Endothelial cell of umbilical vein (primary cell): ENCODE measurements around the gene TTC21A. TPM values are rescaled to one million over a fixed set of nuclear protein-coding genes. Genes with fewer than 3 reads are reported as not detected.

Source experiments
- BruUV-seq: library from RNA; stranded (reverse); fragments of 400-500 nt; replicated peaks from 2 replicates; lab custom pipeline; 2021; lab: Mats Ljungman, UMichigan
- CTCF ChIA-PET: fragments of 300-600, 350-600 bp; sonication (Branson Sonifier 250); formaldehyde crosslinking; loops from one replicate; lab custom pipeline; 2021; ENCODE audit warnings: antibody characterized with exemption, inconsistent platforms; lab: Charles Lee
- POLR2A ChIA-PET: fragments of 300-600, 350-600 bp; sonication (Branson Sonifier 250); formaldehyde crosslinking; loops from one replicate; lab custom pipeline; 2021; ENCODE audit warnings: antibody characterized with exemption, inconsistent platforms; lab: Charles Lee
- DNase-seq: peaks from one replicate; pipeline ENCODE4 v3.0.0-alpha.2; 2011; ENCODE audit warnings: low read depth, low spot score
- FAIRE-seq: peaks from 2 replicates; lab custom pipeline; 2011; peaks lifted over from hg19 to GRCh38; lab: Jason Lieb, UNC
- H2AFZ ChIP-seq: 2 replicates; pipeline ENCODE4 v1.6.0; 2012; ENCODE audit warnings: low read depth, low read length, control low read depth, inconsistent platforms
- H3K27ac ChIP-seq: 2 replicates; pipeline ENCODE4 v1.5.1; 2011; ENCODE audit warnings: low read depth, mild to moderate bottlenecking, control low read depth, low read length, moderate library complexity; ENCODE audit not compliant: insufficient read depth
- H3K27me3 ChIP-seq, 2 experiments: 2 replicates each; pipeline versions ENCODE4 v1.6.0 to v1.6.1; 2011; ENCODE audit warnings: low read length in 2 of 2, mixed read lengths in 1 of 2; ENCODE audit not compliant: control insufficient read depth in 2 of 2, insufficient read depth in 2 of 2
- H3K36me3 ChIP-seq, 2 experiments: 2 replicates in 1 of 2; 3 replicates in 1 of 2; pipeline ENCODE4 v1.5.1; 2011; ENCODE audit warnings: low read length in 2 of 2, mild to moderate bottlenecking in 1 of 2, moderate library complexity in 1 of 2; ENCODE audit not compliant: control insufficient read depth in 2 of 2, insufficient read depth in 2 of 2; ENCODE audit errors: extremely low read depth in 1 of 2
- H3K4me1 ChIP-seq: 3 replicates; pipeline ENCODE4 v1.5.1; 2011; ENCODE audit warnings: mild to moderate bottlenecking, low read length; ENCODE audit not compliant: control insufficient read depth, insufficient read depth; ENCODE audit errors: extremely low read depth
- H3K4me2 ChIP-seq: 2 replicates; pipeline ENCODE4 v1.6.1; 2011; ENCODE audit warnings: low read length, control low read depth, mixed read lengths; ENCODE audit not compliant: insufficient read depth
- H3K4me3 ChIP-seq, 3 experiments: fragments of 200-600 bp in 1 of 3; sonication (generic), shearing (Covaris generic) in 1 of 3; replicated peaks in 1 of 3; 2 replicates each; pipeline ENCODE4 v1.5.1; 2011 to 2016; ENCODE audit warnings: control low read depth in 3 of 3, low read length in 3 of 3, mild to moderate bottlenecking in 2 of 3, inconsistent platforms in 1 of 3, low read depth in 1 of 3, moderate library complexity in 1 of 3; ENCODE audit not compliant: insufficient read depth in 1 of 3
- H3K79me2 ChIP-seq: 2 replicates; pipeline ENCODE4 v1.6.0; 2012; ENCODE audit warnings: low read length, inconsistent platforms; ENCODE audit not compliant: control insufficient read depth, insufficient read depth
- H3K9ac ChIP-seq: replicated peaks from 2 replicates; pipeline ENCODE3; 2011; ENCODE audit warnings: low read length, control low read depth; ENCODE audit not compliant: insufficient read depth; ENCODE audit errors: extremely low read depth
- H3K9me1 ChIP-seq: replicated peaks from 3 replicates; pipeline ENCODE4 v1.6.0; 2011; ENCODE audit warnings: mild to moderate bottlenecking, low read length; ENCODE audit not compliant: control insufficient read depth, insufficient read depth; ENCODE audit errors: extremely low read depth
- H3K9me3 ChIP-seq: replicated peaks from 2 replicates; pipeline ENCODE4 v1.5.1; 2012; ENCODE audit warnings: low read length, inconsistent platforms; ENCODE audit not compliant: control insufficient read depth, insufficient read depth
- H4K20me1 ChIP-seq: replicated peaks from 2 replicates; pipeline ENCODE3; 2011; ENCODE audit warnings: mild to moderate bottlenecking, low read length; ENCODE audit not compliant: control insufficient read depth, insufficient read depth; ENCODE audit errors: extremely low read depth
- CTCF ChIP-seq, 2 donors: IDR thresholded peaks; 1 replicate in 1 of 2; 2 replicates in 1 of 2; pipeline ENCODE4 v1.5.1; 2011; ENCODE audit warnings: low read length in 2 of 2, mild to moderate bottlenecking in 2 of 2, moderate library complexity in 2 of 2, control low read depth in 1 of 2, inconsistent platforms in 1 of 2, low read depth in 1 of 2; ENCODE audit not compliant: insufficient read depth in 1 of 2; ENCODE audit errors: extremely low read depth in 1 of 2
- EZH2 ChIP-seq: IDR thresholded peaks from 2 replicates; pipeline ENCODE4 v1.6.1; 2012; ENCODE audit warnings: borderline replicate concordance, low read depth, mild to moderate bottlenecking, moderate library complexity, low read length, inconsistent platforms; ENCODE audit not compliant: severe bottlenecking
- FOS ChIP-seq: IDR thresholded peaks from 2 replicates; pipeline ENCODE4 v1.6.1; 2011; ENCODE audit warnings: mild to moderate bottlenecking, low read length, moderate library complexity, borderline replicate concordance; ENCODE audit not compliant: insufficient read depth
- GATA2 ChIP-seq: IDR thresholded peaks from 2 replicates; pipeline ENCODE4 v1.7.0; 2011; ENCODE audit warnings: low read depth, mild to moderate bottlenecking, moderate library complexity, mixed read lengths, low read length; ENCODE audit not compliant: insufficient read length, insufficient read depth
- JUN ChIP-seq: IDR thresholded peaks from 2 replicates; pipeline ENCODE4 v1.6.1; 2011; ENCODE audit warnings: borderline replicate concordance, low read depth; ENCODE audit not compliant: insufficient read length, insufficient read depth
- MAX ChIP-seq: IDR thresholded peaks from 2 replicates; pipeline ENCODE4 v1.6.1; 2011; ENCODE audit not compliant: insufficient read depth, insufficient read length
- MYC ChIP-seq: IDR thresholded peaks from one replicate; pipeline ENCODE4 v1.6.1; 2011; ENCODE audit warnings: mild to moderate bottlenecking, low read depth, low read length
- POLR2A ChIP-seq: IDR thresholded peaks from 2 replicates; pipeline ENCODE4 v1.6.1; 2012; ENCODE audit warnings: low read depth, mild to moderate bottlenecking, control low read depth, low read length
- POLR2AphosphoS5 ChIP-seq: IDR thresholded peaks from 2 replicates; pipeline ENCODE4 v1.6.1; 2012; ENCODE audit warnings: low read depth, mild to moderate bottlenecking, control low read depth, low read length, moderate library complexity; ENCODE audit not compliant: insufficient read depth
- dilution Hi-C: fragments of 300-500 bp; cut with MboI; formaldehyde crosslinking; loops from one replicate; pipeline ENCODE4 v1.15.0; 2019; ENCODE audit warnings: low sequenced_read_pairs; ENCODE audit not compliant: extremely low pct_ligation_motif_present
- intact Hi-C: fragments of 100-400 bp; cut with micrococcal nuclease; formaldehyde crosslinking; loops from one replicate; pipeline ENCODE4 v1.10.0; 2022
- polyA plus RNA-seq, 4 experiments: library from polyadenylated mRNA; depleted of rRNA in 3 of 4; stranded (reverse) in 3 of 4; unstranded in 1 of 4; fragments of >200 nt; gene quantifications; 2 replicates each; pipeline versions ENCODE4 v1.2.1 to v1.2.3, GENCODE V29; 2011 to 2012; ENCODE audit warnings: missing spikeins in 1 of 4
- total RNA-seq: library from RNA; stranded (reverse); gene quantifications from 2 replicates; pipeline ENCODE4 v1.2.3, GENCODE V29; 2021

Gene TTC21A
- total and polyA plus RNA-seq, 2 donors (not counting 3 experiments of a cell fraction or from before 2014, with no cell fraction given), result 4.7 to 7.8 TPM

GRCh38 chr3:39133093-39133490 lies 25.6 kb downstream of the TTC21A start:
- Histone ChIP-seq H3K9me3 (no peaks in the 10 kb centered on the region), H3K9me1 (no peaks in the 10 kb centered on the region), H2AFZ (no peak overlapping the region), H3K36me3 (peaks cover 0 to 3% of the 10 kb centered on the region in 2 experiments), H3K27ac (no peak overlapping the region), H3K79me2 (no peaks in the 10 kb centered on the region), H3K27me3 (no peaks in the 10 kb centered on the region), H3K4me1 (peaks cover 9% of the 10 kb centered on the region), H4K20me1 (no peaks in the 10 kb centered on the region), H3K4me2 (no peak overlapping the region), H3K9ac (no peak overlapping the region), H3K4me3 (no peak overlapping the region)
- ChIA-PET CTCF (interaction anchor here (1.8 kb wide), 1 partner anchor 33 kb away, joined by 4 read pairs; no protein-coding TSS in a partner anchor), POLR2A (no interaction called here)
- dilution Hi-C loops (no loop called here), intact Hi-C loops (no loop called here)
- no peak for TF ChIP-seq GATA2
- TF ChIP-seq FOS, result no peak
- no peak for TF ChIP-seq CTCF (IDR thresholded peaks at IDR 0.05; ENCODE audit: extremely low read depth in 1 of 2, insufficient read depth in 1 of 2, low read depth in 1 of 2, low read length in 2 of 2)
- no peak for TF ChIP-seq MYC
- TF ChIP-seq POLR2AphosphoS5, result no peak
- TF ChIP-seq EZH2, result no peak
- no peak for TF ChIP-seq MAX
- no peak for TF ChIP-seq POLR2A
- TF ChIP-seq JUN, result no peak
- DNase-seq, result no peak
- no peak for FAIRE-seq
- no TSS peak for BruUV-seq
